Muscle of back (tissue), 10 donors: ENCODE results near the gene ELOVL2. TPM values are rescaled to one million over a fixed set of nuclear protein-coding genes. Genes with fewer than 3 reads are reported as not detected.

Experiments
- polyA plus RNA-seq, 10 donors: library from polyadenylated mRNA; unstranded; fragments of 120-200 nt; gene quantifications; one replicate each; pipeline ENCODE4 v1.2.1, GENCODE V29; 2013; ENCODE audit not compliant: insufficient read length in 10 of 10

The ELOVL2 gene
- polyA plus RNA-seq, 10 donors, result 2.1 to 3.7 (median 2.5) TPM

Other genes with a start within 250 kb of the ELOVL2 start
- gene MAK, start 205.8 kb downstream of the ELOVL2 start, polyA plus RNA-seq, result 1 to 10 TPM in 1 of 10 donors, under 1 TPM in 9; 0.13 to 1.1 (median 0.28) TPM
- gene GCM2, start 162.3 kb downstream of the ELOVL2 start, polyA plus RNA-seq, result under 1 TPM in 1 of 10 donors, not detected in 9; 0.08 TPM
- gene SYCP2L, start 157.3 kb downstream of the ELOVL2 start, polyA plus RNA-seq, result 1 to 10 TPM in 9 of 10 donors, under 1 TPM in 1; 0.37 to 5.4 (median 2.1) TPM
- gene SMIM13, start 49.5 kb upstream of the ELOVL2 start, polyA plus RNA-seq, result 10 to 100 TPM in 8 of 10 donors, 1 to 10 TPM in 2; 8.8 to 13.4 (median 10.7) TPM
- under 1 TPM; 0.07 to 0.26 (median 0.17) TPM for gene ERVFRD-1, start 67.4 kb upstream of the ELOVL2 start, polyA plus RNA-seq
- gene NEDD9, start 188.4 kb upstream of the ELOVL2 start, polyA plus RNA-seq, result 10 to 100 TPM; 12.8 to 20.7 (median 14.6) TPM